ENCODE results near the gene TMEM131L. TPM values are rescaled to one million over a fixed set of nuclear protein-coding genes. Genes with fewer than 3 reads are reported as not detected.

Gene TMEM131L
- total and polyA plus RNA-seq, 12 donors, result 2.5 to 11.7 (median 4.8) TPM

- no peak for TF ChIP-seq CTCF (IDR thresholded peaks at IDR 0.05)
- TF ChIP-seq POLR2A (IDR thresholded peaks at IDR 0.05), result no peak
- H3K4me3 ChIP-seq, result no peak overlapping the region
- H3K9me3 ChIP-seq (replicated peaks in 1 of 3), result no peaks in the 10 kb centered on the region
- H3K36me3 ChIP-seq (replicated peaks in 1 of 2), result no peaks in the 10 kb centered on the region
- DNase-seq, result no peak
- H3K4me1 ChIP-seq (replicated peaks in 1 of 2), result peaks cover 0 to 11% of the 10 kb centered on the region in 2 donors
- H3K27ac ChIP-seq, result no peak overlapping the region
- no peaks in the 10 kb centered on the region for H3K27me3 ChIP-seq
- intact Hi-C loops (cut with DNase I), result no loop called here
- 93 to 96% (median 94%) methylated on average over 12 of the region's 12 CpGs for WGBS, 4 donors
Observed at GRCh38 chr4:153570228-153570973, 104.2 kb downstream of the TMEM131L start.

GRCh38 chr4:153571006-153571545 lies 104.9 kb downstream of the TMEM131L start:
- DNase-seq, result no peak
- no peak overlapping the region for H3K4me3 ChIP-seq
- H3K27ac ChIP-seq, result no peak overlapping the region
- H3K4me1 ChIP-seq (replicated peaks in 1 of 2), result peaks cover 0 to 15% of the 10 kb centered on the region in 2 donors
- no peaks in the 10 kb centered on the region for H3K36me3 ChIP-seq (replicated peaks in 1 of 2)
- intact Hi-C loops (cut with DNase I), result no loop called here
- WGBS, 4 donors, result 92 to 98% (median 95%) methylated on average over 4 of the region's 4 CpGs
- no peaks in the 10 kb centered on the region for H3K9me3 ChIP-seq (replicated peaks in 1 of 3)
- no peak for TF ChIP-seq POLR2A (IDR thresholded peaks at IDR 0.05)
- no peak for TF ChIP-seq CTCF (IDR thresholded peaks at IDR 0.05)
- no peaks in the 10 kb centered on the region for H3K27me3 ChIP-seq

- no peak for TF ChIP-seq POLR2A (IDR thresholded peaks at IDR 0.05)
- no peak for TF ChIP-seq CTCF (IDR thresholded peaks at IDR 0.05)
- WGBS, 4 donors, result 94 to 98% (median 95%) methylated on average over 3 of the region's 3 CpGs
- Histone ChIP-seq H3K27ac (no peak overlapping the region), H3K4me1 (replicated peaks in 1 of 2) (peaks cover 0 to 18% of the 10 kb centered on the region in 2 donors), H3K9me3 (replicated peaks in 1 of 3) (no peaks in the 10 kb centered on the region), H3K4me3 (no peak overlapping the region), H3K36me3 (replicated peaks in 1 of 2) (no peaks in the 10 kb centered on the region), H3K27me3 (no peaks in the 10 kb centered on the region)
- DNase-seq, result no peak
- intact Hi-C loops (cut with DNase I), result loop anchor here in 1 of 2 donors (2.0 kb wide), 1 partner anchor 138 kb away; no protein-coding TSS in a partner anchor
Observed at GRCh38 chr4:153572609-153573008, 106.4 kb downstream of the TMEM131L start.

GRCh38 chr4:153573221-153573620 lies 107.1 kb downstream of the TMEM131L start:
- no peak for DNase-seq
- Histone ChIP-seq H3K27me3 (no peaks in the 10 kb centered on the region), H3K4me1 (replicated peaks in 1 of 2) (peaks cover 0 to 18% of the 10 kb centered on the region in 2 donors), H3K36me3 (replicated peaks in 1 of 2) (no peaks in the 10 kb centered on the region), H3K4me3 (no peak overlapping the region), H3K27ac (no peak overlapping the region), H3K9me3 (replicated peaks in 1 of 3) (no peaks in the 10 kb centered on the region)
- no peak for TF ChIP-seq CTCF (IDR thresholded peaks at IDR 0.05)
- no peak for TF ChIP-seq POLR2A (IDR thresholded peaks at IDR 0.05)
- intact Hi-C loops (cut with DNase I), result loop anchor here in 1 of 2 donors (2.0 kb wide), 1 partner anchor 138 kb away; no protein-coding TSS in a partner anchor
- 91 to 97% (median 94%) methylated on average over 7 of the region's 7 CpGs for WGBS, 4 donors

All from adrenal gland (tissue), 12 donors.